Umbilical cord (tissue), 2 donors: Measurements from ENCODE around the gene SLFNL1. TPM values are rescaled to one million over a fixed set of nuclear protein-coding genes. Genes with fewer than 3 reads are reported as not detected.

Experiments
- DNase-seq: peaks from one replicate; pipeline ENCODE4 v3.0.0-alpha.2; 2015; ENCODE audit warnings: low spot score
- total RNA-seq: library from RNA; depleted of rRNA; stranded (reverse); fragments of >200 nt; gene quantifications from one replicate; pipeline ENCODE4 v1.2.3, GENCODE V29; 2014; ENCODE audit warnings: low replicate concordance; ENCODE audit not compliant: insufficient read depth

The SLFNL1 gene
- 1.9 TPM for total RNA-seq

DNA sequence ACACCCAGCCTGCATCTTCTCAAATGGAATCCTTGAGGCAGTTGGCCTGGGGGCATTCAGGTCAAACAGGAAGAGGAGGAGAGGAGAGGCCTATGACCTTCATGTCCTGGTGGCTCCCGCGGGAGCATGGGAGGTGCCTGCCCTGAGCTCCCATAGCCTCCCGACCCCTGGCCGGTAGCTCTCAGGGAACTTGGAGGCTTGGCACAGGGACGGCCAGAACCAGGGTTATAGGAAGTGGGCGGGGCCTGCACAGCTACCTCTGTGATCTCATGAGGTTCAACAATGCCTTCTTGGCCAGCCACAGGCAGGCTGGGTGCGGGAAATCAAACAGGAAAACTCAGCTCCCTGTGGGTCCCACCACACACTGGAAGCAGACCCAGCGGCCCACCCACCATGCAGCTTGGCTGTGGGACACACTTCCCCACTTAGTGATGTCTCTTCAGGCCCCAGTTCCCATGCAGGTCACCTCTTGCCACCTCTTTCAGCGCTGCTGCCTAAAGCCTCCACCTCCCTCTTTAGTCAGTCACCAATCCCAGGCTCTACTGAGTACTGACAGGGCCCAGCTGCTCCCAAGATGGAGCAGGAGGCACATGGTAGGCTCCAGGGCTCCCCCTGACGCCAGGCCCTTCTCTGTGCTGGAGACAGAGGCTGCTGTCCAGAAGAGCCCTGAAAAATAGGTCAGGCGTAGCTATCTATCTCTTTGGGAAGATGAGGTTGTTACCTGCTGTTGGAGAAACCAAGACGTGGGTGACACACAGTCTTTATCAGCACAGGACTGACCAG, at the start of gene SLFNL1:
SLFNL1 (minus strand) TSS at position 200 of the 783 bp plus-strand sequence. CDS start 1,065 bp downstream, outside the sequence.
- peak; percentile 26 for DNase-seq

DNA sequence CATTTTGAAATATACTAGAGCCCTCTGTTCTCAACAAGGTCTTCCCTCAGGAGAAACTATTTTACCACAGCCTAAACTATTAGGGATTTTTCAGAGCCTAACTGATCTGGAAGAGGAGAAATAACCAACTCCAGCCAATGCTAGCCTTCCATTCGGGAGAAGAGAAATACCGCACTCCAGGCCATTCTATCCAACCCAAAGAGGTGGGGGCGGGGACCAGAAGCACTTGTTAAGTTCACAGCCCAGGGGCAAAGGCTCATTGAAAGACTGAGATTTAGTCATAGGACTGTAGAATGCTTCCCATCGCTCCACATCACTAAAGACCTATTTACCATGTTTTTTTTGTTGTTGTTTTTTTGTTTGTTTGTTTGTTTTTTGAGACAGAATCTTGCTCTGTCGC, 35.4 kb upstream of the SLFNL1 start:
- DNase-seq = no peak

DNA sequence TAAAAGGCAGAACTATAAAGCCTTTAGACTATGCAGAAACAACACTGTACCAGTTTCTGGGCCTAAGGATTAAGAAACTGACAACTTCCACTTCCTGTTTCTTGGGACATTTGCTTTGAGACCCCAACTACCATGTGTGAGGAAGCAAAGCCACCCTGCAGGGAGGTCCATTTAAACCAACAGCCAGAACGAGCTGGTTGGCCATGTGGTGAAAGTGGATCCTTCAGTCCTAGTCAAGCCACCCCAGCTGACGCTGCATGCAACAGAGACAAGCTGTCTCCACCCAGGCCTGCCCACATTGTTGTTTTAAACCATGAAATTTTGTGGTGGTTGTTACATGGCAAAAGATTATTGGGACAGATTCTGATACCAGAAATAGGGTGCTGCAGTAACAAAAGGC, 31.8 kb upstream of the SLFNL1 start:
- peak; percentile 8 for DNase-seq

DNA sequence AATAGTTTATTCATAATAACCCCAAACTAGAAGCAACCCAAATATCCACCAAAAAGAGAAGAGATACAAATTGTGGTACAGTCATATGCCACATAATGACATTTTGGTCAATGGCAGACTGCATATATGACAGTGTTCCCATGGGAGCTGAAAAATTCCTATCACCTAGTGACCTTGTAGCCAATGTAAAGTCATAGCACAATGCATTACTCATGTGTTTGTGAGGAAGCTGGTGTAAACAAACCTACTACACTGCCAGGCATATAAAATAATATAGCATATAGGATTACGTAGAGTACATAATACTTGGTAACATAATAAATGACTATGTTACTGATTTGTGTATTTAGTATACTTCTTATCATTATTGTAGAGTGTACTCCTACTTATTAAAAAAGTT, 29.5 kb upstream of the SLFNL1 start:
- DNase-seq = no peak

DNA sequence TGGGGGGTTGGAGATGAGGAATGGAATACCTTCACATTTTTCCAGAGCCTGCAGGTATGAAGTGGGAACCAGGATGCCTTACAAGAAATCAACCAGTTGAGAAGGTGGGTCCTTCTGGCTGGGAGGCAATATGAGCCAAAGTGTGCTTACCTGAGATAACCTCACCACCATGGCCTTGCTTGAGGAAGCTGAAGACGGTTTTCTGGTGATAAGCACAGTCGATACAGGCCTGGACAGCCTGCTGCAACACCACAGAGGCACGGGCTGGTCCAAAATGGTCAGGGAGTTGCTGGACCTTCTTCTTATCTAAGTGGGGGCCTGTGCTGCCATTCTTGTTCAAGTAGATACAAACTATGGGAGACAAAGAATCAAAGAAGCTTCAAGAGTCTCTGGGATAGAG, 27.0 kb upstream of the SLFNL1 start:
- no peak for DNase-seq

DNA sequence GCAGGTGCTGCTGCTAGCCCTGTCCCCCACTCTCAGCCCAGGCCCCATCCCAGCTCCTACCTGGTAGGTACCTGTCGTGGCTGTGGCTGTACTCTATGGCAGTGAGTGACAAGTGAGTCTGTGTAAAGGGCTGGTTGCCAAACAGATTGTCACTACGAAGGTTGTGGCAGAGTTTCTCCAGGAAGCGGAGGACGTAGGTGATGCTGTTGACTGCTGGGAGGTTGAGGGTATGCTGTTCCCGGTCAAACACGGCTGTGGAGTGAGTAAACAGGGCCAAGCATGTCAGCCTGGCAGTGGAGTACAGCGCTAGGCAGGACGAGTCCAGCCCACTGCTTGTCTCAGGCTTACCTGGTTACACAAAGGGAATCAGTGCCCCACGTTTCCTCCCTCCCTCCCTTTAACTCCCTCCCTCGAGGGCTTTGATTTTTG, 24.8 kb upstream of the SLFNL1 start:
- DNase-seq = no peak

DNA sequence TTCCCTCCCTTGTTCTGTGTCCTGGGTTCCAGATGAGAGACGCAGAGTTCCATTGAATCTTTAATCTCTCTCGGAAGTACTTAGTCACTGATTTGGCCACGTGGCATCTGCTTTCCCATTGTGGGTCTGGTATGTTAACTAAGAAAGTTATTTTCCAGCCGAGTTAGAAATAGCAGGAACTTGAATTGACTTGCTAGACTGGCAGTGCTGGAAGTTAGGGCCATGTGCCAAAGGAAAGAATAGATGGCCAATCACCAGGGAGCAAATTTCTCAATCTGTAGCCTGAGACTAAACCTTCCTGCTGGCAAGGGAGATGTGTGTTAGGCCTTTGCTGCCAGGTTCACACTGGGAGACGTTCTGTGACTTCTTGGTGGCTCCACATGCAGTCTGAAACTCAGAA, 24.2 kb upstream of the SLFNL1 start:
- peak; percentile 26 for DNase-seq

DNA sequence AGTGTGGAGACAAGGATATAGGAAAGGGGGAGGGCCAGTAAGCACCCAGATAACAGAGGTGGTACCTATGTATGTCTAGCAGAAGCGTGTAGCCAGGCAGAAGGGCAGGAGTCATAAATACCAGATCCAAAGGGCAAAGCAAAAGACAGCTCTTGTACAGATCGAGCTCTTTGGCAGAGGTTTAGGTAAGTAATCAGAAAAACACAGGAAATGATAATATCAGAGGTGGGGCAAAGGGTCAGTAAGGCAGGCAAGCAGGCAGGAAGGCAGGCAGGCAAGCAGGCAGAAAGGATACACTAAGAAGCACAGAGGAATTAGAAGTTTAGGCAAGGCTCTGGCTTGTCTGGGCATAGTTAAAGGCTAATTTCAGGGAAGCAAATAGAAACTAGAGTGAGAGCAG, 22.7 kb upstream of the SLFNL1 start:
- no peak for DNase-seq

DNA sequence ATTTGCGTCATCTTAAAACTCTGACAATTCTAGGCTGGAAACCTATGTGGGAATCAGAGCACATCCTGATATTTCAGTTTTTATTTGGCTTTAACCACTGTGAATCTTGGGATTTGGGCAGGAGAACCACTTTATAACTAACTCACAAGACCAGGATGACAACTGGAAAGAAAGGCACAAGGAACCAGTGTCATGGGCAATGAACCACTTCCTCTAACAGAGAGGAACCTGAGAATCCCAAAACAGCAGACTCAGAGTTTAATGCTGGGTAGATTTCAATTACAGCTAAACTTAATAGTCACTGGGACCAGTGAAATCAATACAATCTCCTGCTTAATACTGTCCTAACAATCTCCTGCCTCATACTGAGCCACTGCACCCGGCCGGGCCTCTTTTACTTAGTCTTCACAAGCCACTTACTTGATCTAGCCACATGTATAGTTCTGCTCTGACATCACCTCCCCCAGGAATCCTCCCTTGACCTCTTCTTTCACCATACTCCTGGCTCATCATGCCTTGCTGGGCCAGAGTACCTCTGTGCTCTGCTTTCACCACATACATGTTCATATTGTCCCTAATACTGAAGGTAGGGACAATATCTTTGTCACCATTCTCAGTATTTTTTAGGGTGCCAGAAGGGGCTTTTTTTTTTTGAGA, 20.2 kb upstream of the SLFNL1 start:
- no peak for DNase-seq

DNA sequence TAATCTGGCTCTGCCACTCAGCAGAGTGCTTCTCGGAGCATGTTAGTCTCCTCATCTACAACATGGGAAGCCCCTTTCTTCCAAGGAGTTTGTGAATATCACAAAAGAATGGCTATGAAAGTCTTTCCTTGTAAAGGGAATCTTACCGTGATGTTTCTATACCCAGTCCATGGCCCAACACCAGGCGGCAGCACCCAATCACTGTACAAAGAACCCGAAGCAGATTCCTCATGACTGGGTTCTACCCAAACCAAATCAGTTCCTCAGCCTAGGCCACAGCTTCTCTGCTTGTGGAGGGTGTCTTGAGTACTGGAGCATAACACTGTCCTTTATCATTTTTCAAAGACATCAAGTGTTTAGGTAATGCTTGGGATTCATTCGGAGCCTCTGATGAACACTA, 16.6 kb upstream of the SLFNL1 start:
- no peak for DNase-seq

DNA sequence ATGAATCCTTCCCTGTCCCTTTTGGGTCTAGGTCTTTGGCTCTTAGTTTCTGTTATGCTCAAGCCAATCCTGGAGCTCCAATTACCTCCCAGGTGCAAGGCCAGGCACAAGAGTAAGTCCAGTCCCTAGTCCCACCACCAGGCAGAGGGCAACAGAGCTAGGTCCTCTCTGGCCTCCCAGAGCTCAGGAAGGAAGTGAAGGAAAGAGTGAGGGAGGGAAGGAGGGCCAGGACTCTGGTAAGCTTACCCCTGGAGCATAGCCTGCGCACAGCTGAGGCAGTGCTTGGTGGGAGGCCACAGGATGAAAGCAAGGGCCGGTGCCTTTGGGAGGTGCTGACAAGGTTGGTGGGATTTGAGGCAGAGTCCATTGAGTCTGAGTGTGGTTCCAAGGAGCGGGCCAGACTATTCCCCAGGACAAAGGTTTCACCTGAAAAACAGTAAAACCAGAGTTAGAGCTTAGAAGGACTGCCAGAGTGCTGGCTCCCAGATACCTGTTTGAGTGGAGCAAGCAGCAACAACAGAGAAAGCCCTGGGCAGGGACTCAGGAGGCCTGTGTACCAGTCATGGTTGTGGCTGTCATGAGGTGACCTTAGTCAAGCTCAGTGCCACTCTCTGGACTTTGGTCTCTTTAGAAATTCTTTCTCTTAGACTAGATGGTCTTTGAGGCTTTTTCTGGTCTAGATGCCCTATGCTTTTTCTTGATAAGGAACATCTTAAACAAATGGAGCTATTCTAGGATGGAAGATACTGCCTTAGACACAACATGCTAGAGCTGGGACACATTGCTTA, 15.8 kb upstream of the SLFNL1 start:
- DNase-seq = no peak

DNA sequence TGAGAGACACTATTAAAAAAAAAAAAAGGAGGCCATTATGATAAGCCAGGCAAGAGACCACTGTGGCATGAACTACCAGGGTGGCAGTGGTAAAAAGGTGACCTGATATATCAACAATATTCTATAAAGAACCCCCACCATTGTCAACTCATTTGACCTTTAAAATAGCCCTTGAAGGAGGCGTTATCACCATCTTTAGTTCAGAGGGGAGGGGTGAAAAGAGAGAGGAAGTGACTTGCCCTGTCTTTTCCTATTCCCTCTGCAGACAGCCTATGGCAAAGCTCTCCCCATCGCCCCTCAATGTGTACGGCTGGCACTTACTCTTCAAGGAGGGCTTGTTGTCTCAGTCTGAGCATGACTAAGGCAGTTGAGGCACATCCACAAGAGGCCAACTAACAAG, 11.7 kb upstream of the SLFNL1 start:
- no peak for DNase-seq

DNA sequence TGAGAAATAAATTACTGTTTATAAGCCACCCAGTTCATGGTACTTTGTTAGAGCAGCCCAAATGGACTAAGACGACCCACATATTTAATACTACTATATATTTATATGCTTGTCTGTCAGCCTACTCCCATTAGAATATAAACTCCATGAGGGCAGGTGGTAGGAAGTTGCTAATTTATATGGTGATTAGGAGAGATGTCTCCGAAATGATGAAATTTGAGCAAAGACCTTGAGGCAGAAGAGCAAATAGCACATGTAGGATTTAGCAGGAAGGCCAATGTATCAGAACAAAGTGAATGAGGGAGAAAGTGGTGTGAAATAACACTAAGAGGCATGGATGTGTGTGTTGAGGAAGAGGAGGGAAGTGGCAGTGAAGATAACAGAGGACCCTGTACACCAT, 10.6 kb upstream of the SLFNL1 start:
- no peak for DNase-seq

DNA sequence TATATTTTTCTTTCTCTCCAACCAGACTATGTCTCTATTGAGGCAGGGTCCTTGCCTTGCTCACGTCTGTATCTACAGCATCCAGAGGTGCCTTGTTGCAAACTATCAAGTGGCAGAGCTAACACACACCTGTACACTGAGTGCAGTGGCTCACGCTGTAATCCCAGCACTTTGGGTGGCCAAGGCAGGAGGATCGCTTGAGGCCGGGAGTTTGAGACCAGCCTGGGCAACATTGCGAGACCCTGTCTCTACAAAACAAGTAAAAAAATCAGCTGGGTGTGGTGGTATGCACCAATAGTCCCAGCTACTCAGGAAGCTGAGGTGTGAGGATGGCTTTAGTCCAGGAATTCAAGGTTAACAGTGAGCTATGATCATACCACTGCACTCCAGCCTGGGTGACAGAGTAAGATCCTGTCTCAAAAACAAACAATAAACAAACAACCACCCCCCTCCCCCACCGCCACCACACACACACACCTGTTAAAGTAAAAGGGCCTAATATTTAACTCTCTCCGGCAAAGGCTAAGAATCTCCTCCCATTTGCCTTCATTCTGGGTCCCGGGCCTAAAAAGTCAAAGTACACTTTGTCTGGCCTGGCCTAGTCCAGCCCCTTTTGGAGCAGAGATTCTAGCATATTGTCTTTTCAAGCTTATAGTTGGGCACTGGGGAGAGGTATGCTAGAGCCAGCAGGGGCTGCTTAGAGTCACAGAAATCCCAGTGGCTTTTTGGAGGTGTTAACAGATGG, 9.5 kb upstream of the SLFNL1 start:
- no peak for DNase-seq

DNA sequence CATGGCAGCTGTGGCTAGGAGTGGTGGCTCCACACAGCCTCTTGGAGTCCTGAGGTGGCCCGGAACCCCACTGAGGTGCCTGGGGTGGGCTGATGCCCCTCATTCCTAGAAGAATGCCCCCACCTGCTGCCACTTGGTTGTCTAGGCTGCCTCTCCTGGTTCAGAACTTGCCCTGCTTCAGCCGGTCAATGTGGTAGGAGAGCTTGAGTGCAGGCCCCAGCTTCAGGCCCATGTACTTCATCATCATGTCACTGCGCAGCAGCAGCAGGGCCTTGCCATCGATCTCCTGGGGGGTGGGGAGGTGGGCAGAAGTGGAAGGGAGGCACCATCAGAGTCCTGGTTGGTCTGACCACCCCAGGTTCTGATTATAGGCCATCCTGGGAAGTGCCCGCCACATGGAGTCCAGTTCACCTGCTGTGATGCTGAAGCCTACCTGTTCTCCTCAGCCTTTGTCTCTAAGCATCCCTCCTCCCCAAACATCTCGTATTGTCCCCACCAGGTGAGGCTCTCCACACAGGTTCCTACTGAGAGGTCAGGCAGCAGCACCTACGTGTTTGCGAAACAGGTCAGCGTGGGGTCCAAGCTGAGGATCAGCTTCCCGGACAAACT, 6.6 kb upstream of the SLFNL1 start:
- no peak for DNase-seq

DNA sequence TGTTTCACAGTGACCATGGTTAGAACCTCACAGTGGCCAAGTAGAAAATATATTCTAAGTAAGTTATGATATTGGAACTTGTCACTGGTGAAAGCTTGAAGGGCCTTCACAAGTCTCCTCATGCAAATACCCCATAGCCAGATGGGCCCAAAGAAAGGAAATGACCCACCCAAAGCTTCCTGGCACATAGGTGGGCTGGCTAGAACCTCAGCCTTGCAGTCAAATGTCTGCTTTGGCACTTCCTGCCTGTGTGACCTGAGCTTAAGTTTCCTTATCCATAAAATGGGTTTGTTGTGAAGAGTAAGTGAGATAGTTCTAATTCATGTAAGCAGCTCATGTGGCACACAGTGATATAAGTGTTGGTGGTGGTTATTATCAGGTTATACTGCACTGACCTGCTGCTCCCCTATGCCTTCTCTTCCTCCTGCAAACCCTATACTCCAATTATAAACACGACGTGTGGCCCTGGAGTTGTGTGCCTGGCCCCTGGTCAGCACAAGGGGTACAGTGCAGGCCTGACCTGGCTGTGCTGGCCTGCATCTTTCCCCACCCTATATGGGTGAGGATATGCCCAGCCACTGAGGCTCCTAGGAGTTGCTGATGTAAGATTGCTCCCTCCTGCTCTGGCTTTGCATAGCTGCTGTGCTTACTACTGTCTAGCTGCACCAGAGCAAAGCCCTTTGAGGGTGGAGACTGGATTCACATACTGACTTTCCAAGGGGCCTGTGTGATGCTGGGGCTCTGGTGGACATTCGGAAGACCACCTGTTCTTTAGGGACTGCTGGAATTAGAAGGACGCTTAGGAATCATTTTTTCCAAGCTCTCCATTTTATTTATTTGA, 4.7 kb upstream of the SLFNL1 start:
- DNase-seq = no peak

DNA sequence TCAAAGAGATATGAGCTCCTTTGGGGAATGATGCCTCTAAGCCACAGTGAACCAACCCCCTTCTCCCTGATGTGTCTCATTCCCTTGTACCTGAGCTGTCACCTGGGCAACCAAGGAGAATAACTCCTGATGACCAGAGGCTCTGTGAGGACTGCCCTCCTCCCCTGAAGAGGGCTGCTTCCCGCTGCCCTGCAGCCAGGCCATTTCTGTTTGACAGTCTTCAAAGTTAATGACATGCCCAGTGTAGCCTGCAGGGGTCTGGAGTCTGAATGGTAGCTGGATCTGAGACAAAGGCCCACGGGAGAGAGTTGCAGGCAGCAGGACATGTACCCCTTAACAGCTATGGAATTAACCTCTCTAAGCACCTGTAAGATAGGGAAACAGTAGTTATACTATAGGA, 3.4 kb upstream of the SLFNL1 start:
- DNase-seq = no peak

DNA sequence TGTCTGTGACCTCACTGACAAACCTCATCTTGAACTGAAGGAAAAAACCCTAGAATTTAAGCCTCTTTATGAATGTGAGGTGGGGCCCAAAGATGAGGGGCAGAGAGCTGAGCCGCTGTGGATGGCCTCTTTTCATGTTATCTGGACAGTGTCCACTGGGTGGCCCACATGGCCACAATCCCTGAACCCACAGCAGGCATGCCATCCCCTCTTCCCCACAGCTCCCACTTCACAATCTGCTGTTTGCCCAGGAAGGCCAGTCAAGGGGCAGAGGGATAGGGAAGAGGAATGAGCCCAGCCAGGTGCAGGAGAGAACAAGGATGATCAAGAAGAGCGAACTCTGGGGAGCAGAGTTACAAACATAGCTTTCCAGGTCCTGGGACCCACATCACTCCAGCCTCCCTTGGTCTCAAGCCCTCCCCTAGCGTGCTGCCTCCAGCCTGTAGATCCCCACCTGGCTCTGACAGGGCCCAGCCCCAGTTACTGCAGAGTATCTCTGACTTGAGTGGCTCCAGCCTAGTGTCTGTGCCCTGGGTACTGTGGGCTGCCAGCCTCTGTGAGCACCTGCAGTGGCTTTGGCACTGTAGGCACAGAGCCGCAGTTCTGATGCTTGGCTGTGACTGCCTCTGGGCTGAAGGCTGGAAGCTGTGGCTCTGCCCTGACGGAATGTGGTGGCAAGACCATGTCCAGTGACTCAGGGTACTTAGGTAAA, 1.9 kb upstream of the SLFNL1 start:
- DNase-seq = no peak

DNA sequence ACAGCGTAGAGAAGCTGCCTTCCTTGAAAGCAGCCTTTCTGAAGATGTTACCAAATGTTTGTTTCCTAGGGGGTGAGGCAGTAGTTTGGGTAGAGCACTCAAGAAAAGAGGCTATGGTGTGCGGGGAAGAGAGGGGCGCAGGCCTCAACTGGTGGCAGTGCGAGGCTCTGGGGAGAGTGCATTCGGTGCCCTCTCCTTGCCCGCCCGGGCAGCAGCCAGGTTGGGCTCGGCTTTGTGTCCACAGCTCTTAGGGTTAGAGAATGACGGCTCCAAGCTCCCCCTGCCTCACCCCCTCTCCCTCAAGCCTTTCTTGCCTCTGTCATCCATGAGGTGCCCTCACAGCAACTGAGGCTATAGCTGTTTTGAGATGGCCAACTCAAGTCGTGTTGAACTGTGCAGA, 899 bp upstream of the SLFNL1 start:
- no peak for DNase-seq

DNA sequence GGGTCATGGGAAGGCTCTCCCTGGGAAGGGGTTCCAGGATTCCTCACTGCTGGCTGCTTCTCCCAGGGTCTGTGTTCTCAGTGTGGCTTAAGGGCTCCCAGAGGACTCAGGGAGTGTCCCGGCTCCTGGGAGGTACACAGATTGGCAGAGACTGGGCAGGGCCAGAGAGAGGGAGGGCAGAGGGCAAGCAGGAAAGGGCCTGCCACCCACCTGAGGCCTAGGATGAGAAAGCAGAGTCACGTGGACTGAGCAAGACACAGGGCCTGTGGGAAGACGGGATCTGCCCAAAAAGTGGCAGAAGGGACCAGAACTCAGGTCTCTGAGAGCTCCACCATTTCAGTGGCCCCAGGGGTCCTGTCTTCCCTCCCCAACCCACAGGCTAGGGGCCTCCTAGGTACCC, 871 bp downstream of the SLFNL1 start:
- DNase-seq = no peak
